ENCODE results near the gene KIFBP.

KIFBP gene

DNA sequence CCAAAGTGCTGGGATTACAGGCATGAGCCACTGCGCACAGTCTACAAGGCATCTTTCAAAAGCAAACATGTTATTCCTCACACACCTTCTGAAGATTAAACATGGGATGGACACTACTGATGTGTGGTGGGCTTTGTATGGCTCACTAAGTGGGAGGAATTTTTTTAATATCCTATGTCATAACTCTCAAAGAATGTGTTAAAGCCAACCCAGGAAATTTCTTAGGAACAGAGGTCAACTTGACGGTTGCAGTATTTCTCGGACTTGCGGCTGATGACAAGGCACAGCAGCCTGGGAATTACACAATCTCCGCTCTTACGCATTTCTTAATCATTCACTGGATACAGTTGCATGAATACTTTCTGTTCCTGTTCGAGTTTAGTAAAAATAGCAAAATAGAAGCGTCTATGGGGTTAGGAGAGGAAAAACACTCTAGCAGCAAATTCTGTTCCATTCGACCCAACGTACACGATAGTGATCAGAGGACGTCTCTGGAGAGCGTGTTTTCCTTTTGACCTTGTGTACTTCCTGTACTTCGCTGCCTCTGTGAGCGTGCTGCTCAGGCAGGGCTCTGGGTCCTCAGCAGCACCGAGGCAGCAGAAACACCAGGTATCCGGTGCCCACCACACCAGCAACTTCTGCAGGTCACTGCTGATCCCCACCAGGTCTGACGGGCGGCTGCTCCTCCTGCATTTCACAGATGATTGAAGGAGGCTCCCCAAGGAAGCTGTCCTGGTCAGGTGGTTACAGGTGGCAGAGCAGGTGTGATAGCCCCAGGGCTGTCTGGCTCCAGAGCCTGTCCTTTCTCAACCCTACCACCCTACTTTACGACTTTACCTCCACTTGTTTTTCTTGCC, 72.9 kb downstream of the KIFBP start:
- Histone ChIP-seq H3K9me3 (ENCODE audit: low read length) (no peaks in the 10 kb centered on the region), H3K36me3 (ENCODE audit: insufficient read depth, low read length) (no peaks in the 10 kb centered on the region), H3K4me3 (ENCODE audit: low read length) (no peak overlapping the region), H2AFZ (ENCODE audit: low read depth, low read length) (no peak overlapping the region), H3K27me3 (ENCODE audit: insufficient read depth, low read length) (peaks cover 15% of the 10 kb centered on the region), H3K4me1 (ENCODE audit: insufficient read depth, low read length) (no peaks in the 10 kb centered on the region)

GRCh38 chr10:69062901-69063300, 74.3 kb downstream of the KIFBP start:
- no peaks in the 10 kb centered on the region for H3K9me3 ChIP-seq (ENCODE audit: low read length)
- no peaks in the 10 kb centered on the region for H3K4me1 ChIP-seq (ENCODE audit: insufficient read depth, low read length)
- H3K4me3 ChIP-seq (ENCODE audit: low read length) = no peak overlapping the region
- peaks cover 11% of the 10 kb centered on the region for H3K27me3 ChIP-seq (ENCODE audit: insufficient read depth, low read length)
- no peak overlapping the region for H2AFZ ChIP-seq (ENCODE audit: low read depth, low read length)
- no peaks in the 10 kb centered on the region for H3K36me3 ChIP-seq (ENCODE audit: insufficient read depth, low read length)

DNA sequence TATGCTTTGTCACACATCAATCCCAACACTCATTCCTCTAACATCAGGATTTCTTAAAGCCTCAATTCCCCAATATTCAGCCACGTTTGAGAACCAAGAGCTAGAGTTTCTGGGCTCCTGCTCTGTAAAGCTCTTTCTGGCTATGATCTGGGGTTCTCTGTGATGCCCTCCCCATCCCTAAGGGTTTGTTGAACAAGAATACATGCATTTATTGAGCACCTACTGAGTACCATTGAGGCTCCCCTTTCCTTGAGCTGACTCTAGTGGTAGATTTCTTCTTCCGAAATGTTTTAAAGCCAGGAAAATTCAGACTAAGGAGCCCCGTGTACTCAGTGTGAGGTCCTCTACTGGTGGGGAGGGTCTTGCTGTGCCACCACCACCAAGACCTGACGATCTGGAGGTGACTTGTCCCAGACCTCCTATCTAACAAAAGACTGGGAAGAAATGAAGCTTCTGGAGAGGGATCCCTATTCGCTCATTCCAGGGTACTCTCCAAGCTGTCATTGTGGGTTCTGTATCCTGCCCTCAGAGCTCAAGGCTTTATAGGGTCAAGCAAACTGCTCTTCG, 76.2 kb downstream of the KIFBP start:
- no peaks in the 10 kb centered on the region for H3K4me1 ChIP-seq (ENCODE audit: insufficient read depth, low read length)
- no peaks in the 10 kb centered on the region for H3K9me3 ChIP-seq (ENCODE audit: low read length)
- peaks cover 11% of the 10 kb centered on the region for H3K27me3 ChIP-seq (ENCODE audit: insufficient read depth, low read length)
- H3K36me3 ChIP-seq (ENCODE audit: insufficient read depth, low read length) = no peaks in the 10 kb centered on the region
- H3K4me3 ChIP-seq (ENCODE audit: low read length) = no peak overlapping the region
- H2AFZ ChIP-seq (ENCODE audit: low read depth, low read length) = no peak overlapping the region

GRCh38 chr10:69065406-69066361, 77.1 kb downstream of the KIFBP start:
- Histone ChIP-seq H3K27me3 (ENCODE audit: insufficient read depth, low read length) (peaks cover 11% of the 10 kb centered on the region), H3K36me3 (ENCODE audit: insufficient read depth, low read length) (no peaks in the 10 kb centered on the region), H3K4me3 (ENCODE audit: low read length) (no peak overlapping the region), H3K4me1 (ENCODE audit: insufficient read depth, low read length) (no peaks in the 10 kb centered on the region), H2AFZ (ENCODE audit: low read depth, low read length) (no peak overlapping the region), H3K9me3 (ENCODE audit: low read length) (no peaks in the 10 kb centered on the region)

Data from neuron (in vitro differentiated cells).